ENCODE measurements around the gene CACNB4. TPM values are rescaled to one million over a fixed set of nuclear protein-coding genes. Genes with fewer than 3 reads are reported as not detected.

The CACNB4 gene
- total RNA-seq, 2 donors from 2014 or later, result 15.4 to 40.6 TPM

GRCh38 chr2:152084076-152084475, 14.8 kb downstream of the CACNB4 start:
- Histone ChIP-seq H3K36me3 (no peaks in the 10 kb centered on the region), H3K4me3 (no peak overlapping the region), H3K9me3 (no peaks in the 10 kb centered on the region), H3K27ac (no peak overlapping the region), H3K4me1 (replicated peaks) (no peaks in the 10 kb centered on the region), H3K27me3 (replicated peaks; ENCODE audit: insufficient read depth) (no peaks in the 10 kb centered on the region)
- WGBS, result 72% methylated on average over 6 of the region's 6 CpGs
- TF ChIP-seq POLR2A (IDR thresholded peaks at IDR 0.05) (no peak), POLR2AphosphoS5 (IDR thresholded peaks at IDR 0.05) (peak; percentile 15), CTCF (IDR thresholded peaks at IDR 0.05) (no peak)
- no peak for DNase-seq (ENCODE audit: low spot score)
- intact Hi-C loops (cut with DNase I), result no loop called here

GRCh38 chr2:152083202-152083875, 15.5 kb downstream of the CACNB4 start:
- no peak for DNase-seq (ENCODE audit: low spot score)
- Histone ChIP-seq H3K9me3 (no peaks in the 10 kb centered on the region), H3K36me3 (no peaks in the 10 kb centered on the region), H3K4me3 (no peak overlapping the region), H3K27ac (no peak overlapping the region), H3K4me1 (replicated peaks) (no peaks in the 10 kb centered on the region), H3K27me3 (replicated peaks; ENCODE audit: insufficient read depth) (no peaks in the 10 kb centered on the region)
- WGBS, result 54% methylated on average over 6 of the region's 6 CpGs
- TF ChIP-seq CTCF (IDR thresholded peaks at IDR 0.05), result no peak
- TF ChIP-seq POLR2AphosphoS5 (IDR thresholded peaks at IDR 0.05), result no peak
- TF ChIP-seq POLR2A (IDR thresholded peaks at IDR 0.05), result no peak
- intact Hi-C loops (cut with DNase I), result no loop called here

GRCh38 chr2:152078662-152079061, 20.2 kb downstream of the CACNB4 start:
- H3K27ac ChIP-seq, result no peak overlapping the region
- intact Hi-C loops (cut with DNase I), result no loop called here
- no peaks in the 10 kb centered on the region for H3K27me3 ChIP-seq (replicated peaks; ENCODE audit: insufficient read depth)
- no peaks in the 10 kb centered on the region for H3K9me3 ChIP-seq
- no peak for DNase-seq (ENCODE audit: low spot score)
- H3K4me3 ChIP-seq, result no peak overlapping the region
- WGBS, result 89% methylated on average over 2 of the region's 2 CpGs
- TF ChIP-seq POLR2AphosphoS5 (IDR thresholded peaks at IDR 0.05) (no peak), CTCF (IDR thresholded peaks at IDR 0.05) (no peak), POLR2A (IDR thresholded peaks at IDR 0.05) (no peak)
- H3K4me1 ChIP-seq (replicated peaks), result no peaks in the 10 kb centered on the region
- H3K36me3 ChIP-seq, result no peaks in the 10 kb centered on the region

GRCh38 chr2:152078023-152078422, 20.8 kb downstream of the CACNB4 start:
- H3K9me3 ChIP-seq, result no peaks in the 10 kb centered on the region
- no peak for TF ChIP-seq POLR2A (IDR thresholded peaks at IDR 0.05)
- no peak for TF ChIP-seq POLR2AphosphoS5 (IDR thresholded peaks at IDR 0.05)
- no peak for TF ChIP-seq CTCF (IDR thresholded peaks at IDR 0.05)
- no peak for DNase-seq (ENCODE audit: low spot score)
- no peaks in the 10 kb centered on the region for H3K36me3 ChIP-seq
- H3K27ac ChIP-seq, result no peak overlapping the region
- no peaks in the 10 kb centered on the region for H3K4me1 ChIP-seq (replicated peaks)
- intact Hi-C loops (cut with DNase I), result no loop called here
- no peaks in the 10 kb centered on the region for H3K27me3 ChIP-seq (replicated peaks; ENCODE audit: insufficient read depth)
- no peak overlapping the region for H3K4me3 ChIP-seq
- WGBS, result 96% methylated on average over 9 of the region's 9 CpGs

GRCh38 chr2:152075461-152076050, 23.3 kb downstream of the CACNB4 start:
- no peak overlapping the region for H3K4me3 ChIP-seq
- no peaks in the 10 kb centered on the region for H3K4me1 ChIP-seq (replicated peaks)
- no peaks in the 10 kb centered on the region for H3K36me3 ChIP-seq
- DNase-seq (ENCODE audit: low spot score), result no peak
- no peaks in the 10 kb centered on the region for H3K9me3 ChIP-seq
- no peaks in the 10 kb centered on the region for H3K27me3 ChIP-seq (replicated peaks; ENCODE audit: insufficient read depth)
- intact Hi-C loops (cut with DNase I), result no loop called here
- no peak overlapping the region for H3K27ac ChIP-seq
- 28% methylated on average over 4 of the region's 4 CpGs for WGBS
- TF ChIP-seq POLR2AphosphoS5 (IDR thresholded peaks at IDR 0.05), result no peak

Data from prostate gland (tissue), 2 donors.